ENCODE results near the gene UBXN6. TPM values are rescaled to one million over a fixed set of nuclear protein-coding genes. Genes with fewer than 3 reads are reported as not detected.

Gene UBXN6, protein sequence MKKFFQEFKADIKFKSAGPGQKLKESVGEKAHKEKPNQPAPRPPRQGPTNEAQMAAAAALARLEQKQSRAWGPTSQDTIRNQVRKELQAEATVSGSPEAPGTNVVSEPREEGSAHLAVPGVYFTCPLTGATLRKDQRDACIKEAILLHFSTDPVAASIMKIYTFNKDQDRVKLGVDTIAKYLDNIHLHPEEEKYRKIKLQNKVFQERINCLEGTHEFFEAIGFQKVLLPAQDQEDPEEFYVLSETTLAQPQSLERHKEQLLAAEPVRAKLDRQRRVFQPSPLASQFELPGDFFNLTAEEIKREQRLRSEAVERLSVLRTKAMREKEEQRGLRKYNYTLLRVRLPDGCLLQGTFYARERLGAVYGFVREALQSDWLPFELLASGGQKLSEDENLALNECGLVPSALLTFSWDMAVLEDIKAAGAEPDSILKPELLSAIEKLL
- polyA plus RNA-seq (2013), result 45.5 TPM

DNA sequence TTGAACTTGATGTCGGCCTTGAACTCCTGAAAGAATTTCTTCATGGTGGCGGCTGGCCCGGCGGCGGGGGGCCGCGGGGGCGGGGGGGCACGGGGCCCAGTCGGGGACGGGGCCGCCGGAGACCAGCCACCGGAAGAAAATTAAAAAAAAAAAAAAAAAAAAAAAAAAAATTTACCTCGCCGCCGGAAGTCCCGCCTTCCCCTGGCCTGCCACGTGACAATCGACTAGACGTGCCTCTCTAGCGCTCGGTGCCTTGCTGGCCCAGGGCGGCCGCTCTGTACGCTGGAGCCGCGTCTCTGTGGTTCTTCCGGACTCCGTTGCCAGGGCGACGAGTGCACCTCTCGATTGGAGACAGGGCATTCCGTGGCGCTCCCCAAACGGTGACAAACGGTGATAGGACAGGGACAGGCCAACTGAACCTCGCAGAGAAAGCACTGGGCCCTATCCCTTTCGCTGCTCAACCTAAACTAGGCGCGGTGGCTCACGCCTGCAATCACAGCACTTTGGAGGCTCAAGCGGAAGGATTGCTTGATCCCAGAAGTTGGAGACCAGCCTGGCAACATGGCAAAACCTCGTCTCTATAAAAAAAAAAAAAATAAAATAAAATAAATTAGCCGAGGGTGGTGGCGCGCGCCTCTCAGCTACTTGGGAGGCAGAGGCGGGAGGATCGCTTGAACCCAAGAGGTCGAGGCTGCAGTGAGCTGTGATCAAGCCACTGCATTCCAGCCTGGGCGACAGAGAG, at the start of gene UBXN6:
Gene UBXN6 (minus strand): TSS at position 141 of the 742 bp plus-strand sequence. CDS start 97 bp downstream, at position 44.
- H3K36me3 ChIP-seq (ENCODE audit: control insufficient read depth in 4 of 4, insufficient read depth in 4 of 4, low read length in 3 of 4), result peaks cover 0 to 14% (median 12%) of the 10 kb centered on the region in 4 experiments
- H3K4me3 ChIP-seq (ENCODE audit: control insufficient read depth in 1 of 7, extremely low read depth in 1 of 7, insufficient read depth in 4 of 7, low read depth in 2 of 7, low read length in 6 of 7), result peak within 1 kb of the TSS; percentile 48 to 86 (median 75)
- no peaks in the 10 kb centered on the region for H3K27me3 ChIP-seq (replicated peaks in 2 of 5; ENCODE audit: control insufficient read depth in 4 of 5, insufficient read depth in 5 of 5, low read length in 4 of 5)
- CTCF ChIA-PET, result interaction anchor here (0.6 to 1.4 kb wide), 3 partner anchors 13 to 215 kb away, joined by 3 to 4 read pairs (median 3); partner anchors contain the start of gene SH3GL1
- WGBS (ENCODE audit: insufficient coverage), result 12% methylated on average over 27 of the region's 52 CpGs
- peak within 1 kb of the TSS in 1 of 2 experiments; percentile 76 for H3K27ac ChIP-seq (ENCODE audit: insufficient read depth in 1 of 2, low read depth in 1 of 2, low read length in 2 of 2, poor library complexity in 1 of 2, severe bottlenecking in 2 of 2)
- peak; percentile 99 to 100 (median 99) for DNase-seq
- no peaks in the 10 kb centered on the region for H3K9me3 ChIP-seq (ENCODE audit: control extremely low read depth in 1 of 5, control insufficient read depth in 4 of 5, insufficient read depth in 2 of 5, low read depth in 1 of 5, low read length in 4 of 5)
- POLR2A ChIA-PET, result interaction anchor here (0.6 to 2.0 kb wide), 3 partner anchors 13 to 88 kb away, joined by 3 to 6 read pairs (median 4); partner anchors contain the start of gene HDGFL2
- peaks cover 2 to 23% (median 17%) of the 10 kb centered on the region in 4 experiments for H3K4me1 ChIP-seq (ENCODE audit: control extremely low read depth in 1 of 4, control insufficient read depth in 4 of 4, insufficient read depth in 4 of 4, low read length in 3 of 4)

DNA sequence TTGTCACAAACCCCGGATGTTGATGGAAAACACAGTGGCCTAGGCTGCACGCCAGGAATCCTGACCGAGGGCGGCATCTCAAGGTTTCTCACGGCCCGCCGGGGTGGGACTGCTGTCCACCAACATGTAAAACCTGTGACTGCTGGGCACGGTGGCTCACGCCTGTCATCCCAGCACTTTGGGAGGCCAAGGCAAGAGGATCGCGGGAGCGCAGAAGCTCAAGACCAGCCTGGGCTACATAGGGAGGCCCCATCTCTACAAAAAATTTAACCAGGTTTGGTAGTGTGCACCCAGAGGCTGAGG, 49.5 kb upstream of the UBXN6 start:
- POLR2A ChIA-PET, result no interaction called here
- DNase-seq, result no peak

DNA sequence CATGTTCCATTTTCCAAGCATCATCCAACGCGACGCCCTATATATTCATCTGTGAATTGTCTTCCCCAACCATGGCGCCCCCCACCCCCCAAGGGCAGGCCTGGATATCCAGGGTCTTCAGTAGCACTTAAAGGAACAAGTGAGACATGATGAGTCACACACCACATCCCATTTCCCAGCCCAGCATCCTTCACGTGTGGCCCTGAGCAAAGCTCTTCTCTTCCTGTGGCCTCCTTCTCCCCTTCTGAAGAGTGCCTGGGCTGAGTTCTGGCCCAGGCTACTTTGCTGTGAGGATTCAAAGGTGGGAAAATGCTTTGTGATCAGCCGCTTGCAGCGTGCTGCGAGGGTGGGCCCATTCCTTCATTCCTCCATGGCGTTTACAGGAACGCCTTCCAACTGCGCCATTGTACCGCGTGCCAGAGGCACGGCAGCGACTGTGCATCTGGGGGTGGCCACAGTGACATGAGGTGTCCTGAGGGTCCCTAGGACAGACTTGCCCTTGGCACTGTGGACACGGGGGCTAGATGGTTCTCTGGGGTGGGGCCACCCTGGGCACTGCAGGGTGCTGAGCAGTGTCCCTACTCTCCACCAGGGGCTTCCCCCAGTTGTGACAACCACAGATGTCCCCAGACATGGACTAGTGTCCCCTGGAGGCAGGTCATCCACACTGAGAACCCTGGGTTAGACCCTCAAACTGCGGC, 49.0 kb upstream of the UBXN6 start:
- 97% methylated on average over 14 of the region's 17 CpGs for WGBS (ENCODE audit: insufficient coverage)
- no peak overlapping the region for H3K4me3 ChIP-seq (ENCODE audit: control insufficient read depth in 1 of 7, extremely low read depth in 1 of 7, insufficient read depth in 4 of 7, low read depth in 2 of 7, low read length in 6 of 7)
- H3K27ac ChIP-seq (ENCODE audit: insufficient read depth in 1 of 2, low read depth in 1 of 2, low read length in 2 of 2, poor library complexity in 1 of 2, severe bottlenecking in 2 of 2), result no peak overlapping the region
- peak; percentile 21 to 65 (median 57) for DNase-seq
- H3K27me3 ChIP-seq (replicated peaks in 2 of 5; ENCODE audit: control insufficient read depth in 4 of 5, insufficient read depth in 5 of 5, low read length in 4 of 5), result no peaks in the 10 kb centered on the region
- H3K4me1 ChIP-seq (ENCODE audit: control extremely low read depth in 1 of 4, control insufficient read depth in 4 of 4, insufficient read depth in 4 of 4, low read length in 3 of 4), result peaks cover 0 to 9% (median 4%) of the 10 kb centered on the region in 4 experiments
- no peaks in the 10 kb centered on the region for H3K9me3 ChIP-seq (ENCODE audit: control extremely low read depth in 1 of 5, control insufficient read depth in 4 of 5, insufficient read depth in 2 of 5, low read depth in 1 of 5, low read length in 4 of 5)
- H3K36me3 ChIP-seq (ENCODE audit: control insufficient read depth in 4 of 4, insufficient read depth in 4 of 4, low read length in 3 of 4), result peaks cover 0 to 36% (median 22%) of the 10 kb centered on the region in 4 experiments
- POLR2A ChIA-PET, result no interaction called here
- CTCF ChIA-PET, result interaction anchor here (3.4 kb wide), 1 partner anchor 17 kb away, joined by 20 read pairs; no protein-coding TSS in a partner anchor

More for the DNA sequence above, 49.5 kb upstream of the UBXN6 start:
- CTCF ChIA-PET, result interaction anchor here (3.4 kb wide), 1 partner anchor 17 kb away, joined by 20 read pairs; no protein-coding TSS in a partner anchor
- Histone ChIP-seq H3K27ac (ENCODE audit: insufficient read depth in 1 of 2, low read depth in 1 of 2, low read length in 2 of 2, poor library complexity in 1 of 2, severe bottlenecking in 2 of 2) (no peak overlapping the region), H3K9me3 (ENCODE audit: control extremely low read depth in 1 of 5, control insufficient read depth in 4 of 5, insufficient read depth in 2 of 5, low read depth in 1 of 5, low read length in 4 of 5) (no peaks in the 10 kb centered on the region), H3K4me1 (ENCODE audit: control extremely low read depth in 1 of 4, control insufficient read depth in 4 of 4, insufficient read depth in 4 of 4, low read length in 3 of 4) (peaks cover 0 to 9% (median 4%) of the 10 kb centered on the region in 4 experiments), H3K4me3 (ENCODE audit: control insufficient read depth in 1 of 7, extremely low read depth in 1 of 7, insufficient read depth in 4 of 7, low read depth in 2 of 7, low read length in 6 of 7) (no peak overlapping the region), H3K27me3 (replicated peaks in 2 of 5; ENCODE audit: control insufficient read depth in 4 of 5, insufficient read depth in 5 of 5, low read length in 4 of 5) (no peaks in the 10 kb centered on the region), H3K36me3 (ENCODE audit: control insufficient read depth in 4 of 4, insufficient read depth in 4 of 4, low read length in 3 of 4) (peaks cover 0 to 33% (median 19%) of the 10 kb centered on the region in 4 experiments)
- WGBS (ENCODE audit: insufficient coverage), result 99% methylated on average over 12 of the region's 12 CpGs

DNA sequence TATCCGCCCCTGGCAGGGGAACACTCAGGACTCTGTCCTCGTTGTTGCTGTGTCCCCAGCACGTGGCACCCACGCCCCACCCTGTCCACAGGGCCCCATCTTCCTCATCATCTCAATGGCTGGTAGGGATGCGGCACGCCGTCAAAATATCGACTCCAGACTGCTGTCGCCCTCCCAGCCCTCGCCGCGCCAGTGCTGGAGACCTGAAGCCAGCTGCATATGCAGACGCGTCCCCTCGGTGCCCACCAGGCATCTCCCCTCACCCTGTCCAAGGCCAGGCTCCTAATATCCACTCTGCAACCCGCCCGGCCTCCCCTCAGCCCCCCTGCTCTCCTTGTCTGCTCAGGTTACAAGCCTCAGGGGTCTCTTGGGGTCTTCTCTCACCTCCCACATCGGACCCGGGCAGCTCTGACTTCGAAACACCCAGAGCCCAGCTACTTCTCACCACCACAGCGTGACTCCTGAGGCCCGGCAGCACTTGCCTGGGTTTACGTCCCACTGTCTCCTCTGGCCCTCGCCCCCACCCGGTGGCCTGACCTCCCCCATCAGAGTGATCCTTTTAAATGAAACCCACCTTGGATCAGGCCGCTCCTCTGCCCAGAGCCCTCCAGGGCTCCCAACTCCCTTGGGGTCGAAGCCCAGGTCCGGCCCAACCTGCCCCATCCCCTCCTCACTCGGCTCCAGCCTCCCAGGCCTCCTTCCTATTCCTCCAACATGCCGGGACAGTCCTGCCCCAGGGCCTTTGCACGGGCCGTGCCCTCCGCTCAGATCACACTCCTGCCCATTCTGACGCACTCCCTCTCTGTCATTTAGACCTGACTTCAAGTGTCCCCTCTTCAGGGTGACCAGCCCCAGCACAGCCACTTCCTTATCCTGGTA, 48.2 kb upstream of the UBXN6 start:
- no peak overlapping the region for H3K4me3 ChIP-seq (ENCODE audit: control insufficient read depth in 1 of 7, extremely low read depth in 1 of 7, insufficient read depth in 4 of 7, low read depth in 2 of 7, low read length in 6 of 7)
- peaks cover 0 to 9% (median 4%) of the 10 kb centered on the region in 4 experiments for H3K4me1 ChIP-seq (ENCODE audit: control extremely low read depth in 1 of 4, control insufficient read depth in 4 of 4, insufficient read depth in 4 of 4, low read length in 3 of 4)
- DNase-seq, result no peak
- no peak overlapping the region for H3K27ac ChIP-seq (ENCODE audit: insufficient read depth in 1 of 2, low read depth in 1 of 2, low read length in 2 of 2, poor library complexity in 1 of 2, severe bottlenecking in 2 of 2)
- ChIA-PET POLR2A (no interaction called here), CTCF (no interaction called here)
- H3K27me3 ChIP-seq (replicated peaks in 2 of 5; ENCODE audit: control insufficient read depth in 4 of 5, insufficient read depth in 5 of 5, low read length in 4 of 5), result no peaks in the 10 kb centered on the region
- 97% methylated on average over 32 of the region's 34 CpGs for WGBS (ENCODE audit: insufficient coverage)
- peaks cover 0 to 44% (median 28%) of the 10 kb centered on the region in 4 experiments for H3K36me3 ChIP-seq (ENCODE audit: control insufficient read depth in 4 of 4, insufficient read depth in 4 of 4, low read length in 3 of 4)
- no peaks in the 10 kb centered on the region for H3K9me3 ChIP-seq (ENCODE audit: control extremely low read depth in 1 of 5, control insufficient read depth in 4 of 5, insufficient read depth in 2 of 5, low read depth in 1 of 5, low read length in 4 of 5)

DNA sequence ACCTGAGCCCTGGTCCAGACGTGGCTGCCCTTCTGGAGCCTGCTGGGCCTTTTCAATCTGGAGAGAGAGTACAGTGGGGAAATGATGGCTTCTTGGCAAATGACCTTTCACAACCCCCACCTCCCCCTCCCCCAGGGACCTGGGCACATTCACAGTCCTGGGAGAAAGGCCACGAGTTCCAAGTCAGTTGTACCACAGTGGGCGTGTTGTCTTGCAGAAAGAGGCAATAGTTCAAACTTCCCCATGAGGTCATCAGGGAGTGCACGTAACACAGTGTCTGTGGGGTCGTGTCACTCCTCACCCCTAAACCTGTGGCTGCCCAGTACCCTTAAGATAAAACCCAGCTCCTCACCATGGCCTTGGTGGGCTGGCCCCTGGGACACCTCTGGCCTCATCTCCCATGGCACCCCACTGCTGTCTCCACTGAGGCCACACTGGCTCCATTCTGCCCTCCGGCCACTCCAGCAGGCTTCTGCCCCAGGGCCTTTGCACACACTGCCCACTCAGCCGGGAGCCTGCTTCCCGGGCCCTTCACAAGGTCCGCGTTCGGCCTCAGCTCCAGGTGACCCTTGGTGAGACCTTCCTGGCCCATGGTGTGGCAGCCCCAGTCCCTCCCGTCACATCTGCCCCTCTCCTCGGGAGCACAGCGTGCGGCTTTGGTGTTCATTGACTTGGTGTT, 47.4 kb upstream of the UBXN6 start:
- POLR2A ChIA-PET, result no interaction called here
- CTCF ChIA-PET, result no interaction called here
- Histone ChIP-seq H3K9me3 (ENCODE audit: control extremely low read depth in 1 of 5, control insufficient read depth in 4 of 5, insufficient read depth in 2 of 5, low read depth in 1 of 5, low read length in 4 of 5) (no peaks in the 10 kb centered on the region), H3K27me3 (replicated peaks in 2 of 5; ENCODE audit: control insufficient read depth in 4 of 5, insufficient read depth in 5 of 5, low read length in 4 of 5) (no peaks in the 10 kb centered on the region), H3K4me1 (ENCODE audit: control extremely low read depth in 1 of 4, control insufficient read depth in 4 of 4, insufficient read depth in 4 of 4, low read length in 3 of 4) (peaks cover 0 to 9% (median 4%) of the 10 kb centered on the region in 4 experiments), H3K27ac (ENCODE audit: insufficient read depth in 1 of 2, low read depth in 1 of 2, low read length in 2 of 2, poor library complexity in 1 of 2, severe bottlenecking in 2 of 2) (no peak overlapping the region), H3K36me3 (ENCODE audit: control insufficient read depth in 4 of 4, insufficient read depth in 4 of 4, low read length in 3 of 4) (peaks cover 0 to 48% (median 30%) of the 10 kb centered on the region in 4 experiments), H3K4me3 (ENCODE audit: control insufficient read depth in 1 of 7, extremely low read depth in 1 of 7, insufficient read depth in 4 of 7, low read depth in 2 of 7, low read length in 6 of 7) (no peak overlapping the region)
- DNase-seq, result no peak
- 96% methylated on average over 13 of the region's 15 CpGs for WGBS (ENCODE audit: insufficient coverage)

DNA sequence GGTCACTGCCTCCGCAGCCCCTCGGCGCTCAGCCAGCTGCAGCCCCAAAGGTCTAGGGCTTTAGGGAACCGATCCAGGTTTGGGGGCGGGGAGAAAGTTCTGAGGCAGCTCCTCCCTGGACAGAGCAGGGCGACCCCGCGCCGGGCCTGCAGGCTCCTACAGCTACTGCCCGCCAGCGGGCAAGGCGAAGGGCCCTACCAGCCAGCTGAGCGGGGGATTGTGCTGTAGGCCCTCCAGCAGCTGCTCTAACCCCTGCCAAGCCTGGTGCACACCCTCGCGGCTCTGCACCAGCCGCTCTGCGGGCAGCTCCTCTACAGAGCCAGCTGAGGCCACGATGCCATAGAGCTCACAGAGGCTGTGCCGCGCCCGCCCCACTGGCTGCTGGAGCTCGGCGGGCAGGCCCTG, 46.7 kb upstream of the UBXN6 start:
- ChIA-PET POLR2A (no interaction called here), CTCF (no interaction called here)
- no peaks in the 10 kb centered on the region for H3K27me3 ChIP-seq (replicated peaks in 2 of 5; ENCODE audit: control insufficient read depth in 4 of 5, insufficient read depth in 5 of 5, low read length in 4 of 5)
- 94% methylated on average over 23 of the region's 23 CpGs for WGBS (ENCODE audit: insufficient coverage)
- peaks cover 0 to 53% (median 33%) of the 10 kb centered on the region in 4 experiments for H3K36me3 ChIP-seq (ENCODE audit: control insufficient read depth in 4 of 4, insufficient read depth in 4 of 4, low read length in 3 of 4)
- peaks cover 0 to 9% (median 4%) of the 10 kb centered on the region in 4 experiments for H3K4me1 ChIP-seq (ENCODE audit: control extremely low read depth in 1 of 4, control insufficient read depth in 4 of 4, insufficient read depth in 4 of 4, low read length in 3 of 4)
- DNase-seq, result no peak
- H3K9me3 ChIP-seq (ENCODE audit: control extremely low read depth in 1 of 5, control insufficient read depth in 4 of 5, insufficient read depth in 2 of 5, low read depth in 1 of 5, low read length in 4 of 5), result no peaks in the 10 kb centered on the region
- H3K4me3 ChIP-seq (ENCODE audit: control insufficient read depth in 1 of 7, extremely low read depth in 1 of 7, insufficient read depth in 4 of 7, low read depth in 2 of 7, low read length in 6 of 7), result no peak overlapping the region
- H3K27ac ChIP-seq (ENCODE audit: insufficient read depth in 1 of 2, low read depth in 1 of 2, low read length in 2 of 2, poor library complexity in 1 of 2, severe bottlenecking in 2 of 2), result no peak overlapping the region
